ENCODE data around the gene CPVL. TPM values are rescaled to one million over a fixed set of nuclear protein-coding genes. Genes with fewer than 3 reads are reported as not detected.
A peak's percentile ranks its signal among the peaks of the same experiment; 100 is the strongest.

CPVL gene
- total and polyA plus RNA-seq, 2 of the 8 experiments (the other 6 are each of a cell fraction or from before 2014, with no cell fraction given) = 40.0 to 55.0 TPM

DNA sequence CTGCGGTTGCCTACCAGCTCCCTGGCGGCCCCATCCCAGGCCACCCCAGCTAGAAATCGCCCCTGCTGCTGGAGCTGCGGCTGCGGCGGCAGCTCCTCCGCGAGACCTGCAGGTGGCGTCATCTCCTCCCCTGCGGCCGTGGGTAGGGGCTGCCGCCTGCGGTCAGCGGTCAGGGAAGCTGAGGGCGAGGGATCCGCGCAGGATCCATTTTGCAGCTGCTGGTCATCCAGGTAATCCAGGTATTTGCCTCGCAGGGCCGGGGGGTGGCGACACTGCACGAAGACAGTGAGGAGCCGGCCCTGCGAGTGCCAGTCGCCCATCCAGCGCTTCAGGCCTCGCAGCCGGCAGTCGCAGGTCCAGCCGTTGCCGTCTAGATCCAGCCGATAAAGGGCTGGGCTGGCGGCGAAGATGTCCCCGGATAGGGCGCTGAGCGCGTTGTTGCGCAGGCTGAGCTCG, 189.7 kb downstream of the CPVL start:
- Histone ChIP-seq H4K8ac (ENCODE audit: extremely low read depth, insufficient read depth, low read length) (peak overlapping the region; percentile 83; the same call in 1 of the 2 replicates), H2BK5ac (ENCODE audit: low read depth, low read length) (peak overlapping the region; percentile 6; the same call in 1 of the 2 replicates), H3K4me2 (ENCODE audit: insufficient read depth in 1 of 2, low read depth in 2 of 2, low read length in 2 of 2) (peak overlapping the region; percentile 72 to 93), H3K79me1 (ENCODE audit: low read depth, low read length) (no peaks in the 10 kb centered on the region), H2AFZ (ENCODE audit: low read length) (no peak overlapping the region), H2BK20ac (ENCODE audit: low read length) (peak overlapping the region; percentile 48; the same call in 1 of the 2 replicates), H3K14ac (ENCODE audit: insufficient read length) (no peak overlapping the region), H3K27ac (ENCODE audit: low read depth, low read length) (no peak overlapping the region), H2AK5ac (ENCODE audit: low read depth, low read length) (no peak overlapping the region), H3K4ac (replicated peaks; ENCODE audit: insufficient read length, low read depth, low read length) (no peak overlapping the region), H3K23ac (ENCODE audit: insufficient read length) (no peak overlapping the region), H3K79me2 (ENCODE audit: control insufficient read depth in 1 of 2, insufficient read depth in 2 of 2, low read length in 2 of 2) (no peaks in the 10 kb centered on the region), H2BK15ac (ENCODE audit: low read length) (peak overlapping the region; percentile 89; the same call in 1 of the 2 replicates), H3K36me3 (ENCODE audit: control insufficient read depth in 2 of 4, insufficient read depth in 4 of 4, low read length in 3 of 4) (no peaks in the 10 kb centered on the region), H3K4me1 (replicated peaks in 1 of 4; ENCODE audit: control insufficient read depth in 3 of 4, insufficient read depth in 4 of 4, low read length in 3 of 4) (peaks cover 3 to 21% (median 16%) of the 10 kb centered on the region in 4 experiments), H4K20me1 (replicated peaks in 1 of 2; ENCODE audit: control insufficient read depth in 1 of 2, insufficient read depth in 2 of 2, low read length in 2 of 2) (peaks cover 0 to 3% of the 10 kb centered on the region in 2 experiments), H4K91ac (replicated peaks; ENCODE audit: insufficient read length, low read length) (peak overlapping the region; percentile 25), H3K56ac (replicated peaks; ENCODE audit: insufficient read length, low read depth, low read length) (no peak overlapping the region), H4K5ac (ENCODE audit: insufficient read length, low read depth, low read length) (no peak overlapping the region), H3K23me2 (ENCODE audit: low read depth, low read length) (peaks cover 27% of the 10 kb centered on the region), H3K27me3 (replicated peaks in 1 of 4; ENCODE audit: control insufficient read depth in 3 of 4, extremely low read depth in 1 of 4, insufficient read depth in 3 of 4, low read length in 3 of 4) (peaks cover 11 to 46% (median 38%) of the 10 kb centered on the region in 4 experiments), H3K9ac (replicated peaks in 1 of 4; ENCODE audit: extremely low read depth in 1 of 4, low read depth in 3 of 4, low read length in 3 of 4) (peak overlapping the region in 3 of 4 experiments; percentile 12 to 43 (median 25); a peak in 4 of 7 replicates), H3K18ac (ENCODE audit: extremely low read depth, low read length) (peak overlapping the region; percentile 83; the same call in 1 of the 2 replicates), H3K4me3 (ENCODE audit: extremely low read depth in 1 of 4, insufficient read depth in 2 of 4, low read depth in 3 of 4, low read length in 4 of 4) (peak overlapping the region; percentile 46 to 74 (median 62)), H3K9me3 (ENCODE audit: insufficient read depth in 2 of 2, low read depth in 1 of 2, low read length in 1 of 2) (no peaks in the 10 kb centered on the region), H2BK12ac (ENCODE audit: low read depth, low read length) (peak overlapping the region; percentile 98; the same call in 1 of the 2 replicates), H2BK120ac (replicated peaks; ENCODE audit: low read depth, low read length) (no peak overlapping the region)
- DNase-seq (ENCODE audit: low read depth in 1 of 2, low spot score in 2 of 2) = peak in 1 of 2 experiments; percentile 84
- ChIA-PET CTCF (ENCODE audit: partially characterized antibody) (interaction anchor here (0.6 to 34.2 kb wide), 56 partner anchors 8 to 608 kb away, joined by 3 to 576 read pairs (median 6); no protein-coding TSS in a partner anchor), POLR2A (ENCODE audit: partially characterized antibody) (interaction anchor here (1.0 to 3.0 kb wide), 11 partner anchors 23 to 189 kb away, joined by 3 to 9 read pairs (median 4); partner anchors contain the start of gene CPVL)
- no peak for FAIRE-seq
- WGBS, 2 experiments (ENCODE audit: extremely low coverage in 1 of 2, insufficient coverage in 1 of 2, insufficient read length in 1 of 2, insufficient replicate concordance in 2 of 2, low coverage in 1 of 2, low lambda C conversion rate in 2 of 2, missing lambda C conversion rate in 1 of 2) = 2% methylated on average over 34 of the region's 39 CpGs; no CpG with 5 or more reads in 1 of the 2 experiments
- no peak for TF ChIP-seq SAP30 (IDR thresholded peaks at IDR 0.05; ENCODE audit: insufficient read depth, insufficient replicate concordance, low read length)
- peak in 1 of 2 experiments; percentile 64; a peak in 1 of 3 replicates for TF ChIP-seq EP300 (IDR thresholded peaks at IDR 0.05; ENCODE audit: borderline replicate concordance in 1 of 2, low read depth in 2 of 2, low read length in 2 of 2)
- no peak for TF ChIP-seq NANOG (IDR thresholded peaks at IDR 0.05; ENCODE audit: insufficient read depth, low read depth, low read length, poor library complexity, severe bottlenecking)
- no peak for TF ChIP-seq KDM5A (IDR thresholded peaks at IDR 0.05; ENCODE audit: low read length)
- peak; percentile 69 to 78 for TF ChIP-seq RAD21 (IDR thresholded peaks at IDR 0.05 in 1 of 2, conservative IDR thresholded peaks at IDR 0.05 in 1 of 2; ENCODE audit: low read depth in 2 of 2, low read length in 2 of 2)
- TF ChIP-seq KDM4A (IDR thresholded peaks at IDR 0.05; ENCODE audit: low read depth, low read length, severe bottlenecking) = no peak
- TF ChIP-seq NRF1 (IDR thresholded peaks at IDR 0.05; ENCODE audit: low read depth, low read length) = no peak
- 0 out of 2 replicates have a peak, but pooled peaks have one; percentile 38 for TF ChIP-seq TCF12 (IDR thresholded peaks at IDR 0.05; ENCODE audit: low read depth, low read length)
- TF ChIP-seq POU5F1 (IDR thresholded peaks at IDR 0.05; ENCODE audit: low read depth, low read length) = no peak
- no peak for TF ChIP-seq BCL11A (IDR thresholded peaks at IDR 0.05; ENCODE audit: low read depth in 2 of 2, low read length in 2 of 2)
- TF ChIP-seq POLR2A (IDR thresholded peaks at IDR 0.05; ENCODE audit: control extremely low read depth in 1 of 2, low read depth in 2 of 2, low read length in 2 of 2) = no peak
- no peak for TF ChIP-seq BRCA1 (IDR thresholded peaks at IDR 0.05; ENCODE audit: low read depth, low read length)

Data from H1 (cell line).